NCI-H2227 (cell line): ENCODE data around the gene IGLL5.
"Not testable (repeated sequence)": the region's sequence is repeated elsewhere in the genome, so short reads cannot be mapped to it uniquely, and the experiment has no call there.

Source experiments
- DNase-seq: peaks from one replicate; lab custom pipeline; 2025; ENCODE audit not compliant: unreplicated experiment; lab: John Stamatoyannopoulos, UW

Gene IGLL5

DNA sequence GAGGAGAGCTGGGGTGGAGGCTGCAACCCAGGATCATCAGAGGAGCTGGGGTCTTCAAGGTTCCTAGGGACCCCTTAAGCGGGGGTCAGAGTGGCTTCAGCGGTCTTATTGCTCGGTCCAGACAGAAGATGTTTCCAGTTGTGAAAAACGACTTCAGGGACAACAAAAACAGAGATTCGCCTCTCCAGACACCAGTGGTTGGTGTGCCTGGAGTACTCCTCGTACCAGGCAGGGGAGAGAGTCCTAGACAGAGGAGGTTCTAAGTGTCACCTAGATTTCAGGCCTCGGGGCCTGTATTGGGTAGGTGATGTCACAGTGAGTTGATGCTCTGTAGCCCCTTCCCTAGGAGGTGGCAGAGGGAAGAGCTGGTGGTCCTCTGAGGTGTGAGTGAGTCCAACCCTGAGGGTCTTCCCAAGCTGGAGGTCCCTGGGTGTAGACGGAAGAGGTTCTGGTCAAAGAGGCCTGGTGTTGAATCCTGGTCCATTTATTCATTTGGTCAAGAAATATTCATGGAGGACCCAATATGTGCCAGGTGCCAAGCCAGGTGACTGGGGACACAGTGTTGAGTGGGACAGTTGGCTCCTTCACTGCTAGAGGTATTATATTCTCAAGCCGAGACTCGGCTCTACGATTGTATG, 4.4 kb upstream of the IGLL5 start:
- DNase-seq: no peak

DNA sequence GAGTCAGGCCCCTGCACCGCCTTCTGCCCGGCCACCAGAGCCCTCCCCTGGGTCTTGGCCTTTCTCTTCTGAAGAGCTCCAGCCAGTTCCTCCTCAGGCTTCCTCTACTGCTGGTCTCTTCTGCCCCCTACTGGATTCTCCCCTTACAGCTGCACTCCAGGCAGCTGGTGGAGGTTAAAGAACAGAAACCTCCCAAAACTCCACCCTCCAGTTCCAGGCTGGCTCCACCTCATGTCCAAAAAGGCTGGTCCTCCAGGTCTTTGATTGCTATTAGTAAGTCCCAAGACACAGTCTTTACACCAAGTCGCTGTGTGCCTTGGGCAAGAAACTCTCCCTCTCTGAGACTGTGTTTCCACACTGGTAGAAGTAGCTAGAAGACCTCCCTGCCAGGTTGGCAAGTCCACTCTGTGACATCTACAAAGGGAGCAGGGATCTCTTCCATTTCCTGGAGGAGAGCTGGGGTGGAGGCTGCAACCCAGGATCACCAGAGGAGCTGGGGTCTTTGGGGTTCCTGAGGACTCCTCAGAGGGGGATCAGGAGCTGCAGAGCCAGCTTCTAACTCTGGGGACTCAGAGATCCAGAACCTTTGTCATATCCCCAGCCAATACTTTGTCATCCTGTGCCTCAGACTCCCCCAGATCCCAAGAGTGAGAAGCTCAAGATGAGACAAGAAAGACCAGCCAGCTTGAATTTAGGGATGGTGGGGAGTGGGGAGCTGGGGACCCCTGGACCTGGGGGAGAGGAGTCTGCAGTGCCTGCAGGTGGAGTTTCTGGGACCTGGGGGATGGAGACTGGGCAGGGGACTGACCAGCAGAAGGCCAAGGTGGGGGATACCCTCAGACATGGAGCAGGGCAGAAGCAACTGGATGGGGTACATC, 3.4 kb upstream of the IGLL5 start:
- DNase-seq: peak; percentile 44

DNA sequence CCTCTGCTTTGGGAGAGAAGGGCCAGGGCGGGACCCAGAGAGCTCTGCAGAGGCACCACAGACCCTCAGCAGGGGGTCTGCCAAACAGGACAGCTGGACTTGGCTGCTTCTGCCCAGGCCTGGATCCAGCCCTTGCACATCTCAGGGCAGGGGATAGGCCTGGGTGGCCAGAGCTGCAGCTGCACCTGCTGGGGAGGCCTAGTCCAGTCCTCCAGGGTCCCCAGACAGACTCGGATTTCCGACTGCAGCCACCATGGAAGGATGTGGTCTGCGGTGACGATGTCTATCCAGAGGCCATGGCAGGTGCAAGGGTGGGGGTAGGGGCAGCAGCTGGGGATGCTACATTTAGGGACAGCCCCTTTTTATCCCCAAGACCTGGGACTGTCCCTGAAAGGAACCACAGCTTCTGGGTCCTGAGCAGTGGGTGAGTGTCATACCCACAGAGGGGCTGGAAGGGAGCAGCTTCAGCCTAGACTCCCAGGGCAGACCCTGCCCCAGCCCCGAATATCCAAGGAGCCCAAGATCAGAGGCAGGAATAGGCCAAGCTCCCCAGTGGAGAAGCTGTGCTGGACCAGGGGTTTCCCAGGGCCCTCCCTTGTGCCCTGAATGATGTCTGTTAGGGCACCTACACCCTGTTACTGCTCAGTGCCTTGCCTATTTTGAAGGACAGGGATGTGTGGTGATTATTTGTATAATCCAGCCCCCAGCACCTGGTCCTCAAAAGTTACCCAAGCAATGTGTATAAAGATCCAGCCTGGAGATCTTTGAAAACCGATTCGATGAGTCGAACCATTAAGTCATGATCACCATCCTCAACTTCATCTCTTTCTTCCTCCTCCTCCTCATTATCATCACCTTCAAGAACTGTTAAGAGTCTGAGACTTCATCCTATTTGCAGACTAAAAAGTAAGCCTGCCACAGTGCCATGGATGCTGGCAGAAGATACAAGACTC, 2.5 kb upstream of the IGLL5 start:
- no peak for DNase-seq

DNA sequence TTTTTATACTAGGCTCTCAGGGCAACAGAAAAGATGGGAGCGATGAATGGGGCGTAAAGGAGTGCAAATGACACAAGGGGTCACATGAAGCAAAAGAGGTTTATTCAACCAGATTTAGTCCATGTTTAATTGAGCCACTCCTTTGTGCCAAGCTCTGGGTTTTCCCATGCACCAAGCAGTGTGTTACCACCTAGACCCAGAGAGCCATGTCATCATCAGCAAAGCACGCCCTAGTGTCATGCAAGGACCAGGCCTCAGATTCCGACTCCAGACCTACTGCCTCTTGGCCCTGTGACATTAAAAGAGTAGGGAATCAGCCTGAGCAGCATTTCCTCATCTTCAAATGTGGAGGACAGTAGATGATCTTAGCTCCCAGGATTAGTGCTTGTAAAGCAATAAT, 1.1 kb upstream of the IGLL5 start:
- DNase-seq: no peak

DNA sequence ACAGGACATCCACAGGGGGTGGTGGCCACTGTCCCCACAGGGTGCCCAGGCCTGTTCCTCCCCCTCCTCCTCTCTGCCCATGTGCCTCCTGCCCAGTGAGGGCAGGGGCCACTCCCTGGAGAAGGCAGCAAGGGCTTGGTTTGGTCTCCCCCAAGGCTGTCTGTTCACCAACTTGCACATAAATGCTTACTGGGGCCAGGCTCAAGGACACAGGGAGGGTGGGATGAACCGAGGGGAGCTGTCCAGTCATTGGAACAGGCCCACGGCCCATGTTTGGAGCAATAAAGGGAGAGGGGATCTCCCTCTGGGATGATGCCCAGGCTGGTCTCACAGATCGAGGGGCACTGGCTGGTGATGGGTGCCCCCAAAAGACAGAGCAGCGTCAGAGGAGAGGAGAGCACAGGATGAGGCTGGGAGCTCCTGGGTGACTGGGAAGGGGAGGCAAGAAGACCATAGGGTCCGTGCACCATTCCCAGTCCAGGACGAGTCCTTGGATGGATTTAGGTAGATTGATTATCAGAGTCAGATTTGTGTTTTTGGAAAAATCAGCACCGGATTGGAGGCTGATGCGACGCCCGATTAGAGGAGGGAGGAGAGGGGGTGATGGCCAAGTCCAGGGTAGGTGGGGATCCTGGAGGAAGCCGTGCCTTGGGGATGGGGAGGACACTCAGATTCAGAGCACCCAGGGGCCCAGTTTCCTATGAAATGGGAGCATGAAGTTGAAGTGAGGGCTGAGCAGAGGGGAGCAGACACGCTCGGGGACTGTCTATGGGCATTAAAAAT, 1.1 kb downstream of the IGLL5 start:
- no peak for DNase-seq

DNA sequence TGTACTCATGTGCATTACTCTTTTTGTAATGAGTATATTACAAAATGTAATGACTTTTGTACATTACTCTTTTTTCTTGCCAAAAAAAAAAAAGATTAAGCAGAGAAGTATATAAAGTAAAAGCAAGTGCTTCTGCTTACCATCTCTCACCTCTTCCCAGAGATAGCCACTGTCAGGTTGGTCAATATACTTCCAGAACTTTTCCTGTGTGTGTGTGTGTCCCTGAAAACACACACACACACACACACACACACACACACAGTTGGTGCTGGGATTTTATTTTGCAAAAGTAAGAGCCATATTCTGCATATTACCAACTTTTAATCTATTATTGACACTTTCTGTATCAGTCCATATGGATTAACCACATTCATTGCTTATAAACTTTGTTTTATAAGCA, 2.5 kb downstream of the IGLL5 start:
- no peak for DNase-seq

DNA sequence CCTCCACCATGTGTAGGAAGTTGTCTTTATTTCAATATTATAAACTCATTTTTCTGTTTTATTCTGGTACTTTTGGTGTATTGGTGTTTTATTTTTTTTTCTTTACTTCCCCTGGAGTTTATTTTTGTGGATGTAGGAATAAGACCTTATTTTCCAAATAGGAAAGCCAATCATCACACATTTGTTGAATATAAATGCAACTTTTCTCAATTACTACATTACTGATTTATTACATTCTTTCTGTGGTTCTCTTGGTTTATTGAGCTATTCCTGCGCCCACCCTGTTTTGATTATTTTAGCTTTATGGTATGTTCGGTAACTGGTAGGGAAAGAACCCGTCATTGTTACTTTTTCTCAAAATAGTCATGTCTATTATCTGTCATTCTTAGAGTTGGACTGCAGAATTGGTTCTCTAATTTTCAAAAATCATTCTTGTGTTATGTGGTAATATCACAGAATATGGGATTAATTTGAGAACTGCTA, 3.6 kb downstream of the IGLL5 start:
- no peak for DNase-seq

DNA sequence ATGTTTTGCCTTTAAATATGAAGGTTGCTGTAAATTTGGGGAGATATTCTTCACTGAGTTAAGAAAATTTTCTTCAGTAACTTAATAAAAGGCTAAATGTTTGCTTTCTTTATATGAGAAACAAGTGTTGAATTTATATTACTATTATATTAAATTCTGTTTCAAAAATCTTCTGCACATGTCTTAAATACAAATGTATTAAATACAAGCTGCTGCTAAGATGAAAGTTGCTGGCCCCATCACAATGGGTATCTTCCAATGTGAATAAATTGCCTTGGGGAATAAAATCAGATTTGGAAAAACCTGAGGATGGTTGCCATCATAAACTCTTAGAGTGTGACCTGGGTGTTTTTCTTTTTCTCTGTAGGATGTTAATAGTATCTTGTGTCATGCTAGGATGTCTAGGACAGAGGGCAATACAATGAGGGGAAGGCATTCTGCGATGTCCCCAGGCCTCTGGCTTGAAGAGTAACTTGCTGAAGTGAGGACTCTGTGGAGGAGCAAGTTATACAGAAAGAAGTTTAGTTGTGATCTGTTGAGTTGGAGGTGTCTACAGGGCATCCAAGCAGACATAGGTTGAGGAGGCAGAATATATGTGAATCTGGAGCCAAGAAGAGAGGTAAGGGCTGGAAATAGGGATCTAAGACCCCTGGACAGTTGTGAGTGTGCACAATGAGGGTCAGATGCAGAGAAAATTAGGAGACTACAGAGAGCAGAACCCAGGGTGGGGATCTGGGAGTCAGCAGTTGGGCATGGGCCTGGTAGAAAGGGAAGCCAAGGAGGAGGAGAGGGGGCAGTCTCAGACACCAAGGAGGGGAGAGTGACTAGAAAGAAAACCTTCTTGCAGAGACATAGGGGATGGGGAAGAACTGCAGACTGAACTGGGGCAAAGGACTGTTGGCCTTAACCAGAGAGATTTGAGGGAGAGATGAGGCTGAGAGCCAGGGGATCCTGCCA, 4.8 kb downstream of the IGLL5 start:
- DNase-seq: no peak

DNA sequence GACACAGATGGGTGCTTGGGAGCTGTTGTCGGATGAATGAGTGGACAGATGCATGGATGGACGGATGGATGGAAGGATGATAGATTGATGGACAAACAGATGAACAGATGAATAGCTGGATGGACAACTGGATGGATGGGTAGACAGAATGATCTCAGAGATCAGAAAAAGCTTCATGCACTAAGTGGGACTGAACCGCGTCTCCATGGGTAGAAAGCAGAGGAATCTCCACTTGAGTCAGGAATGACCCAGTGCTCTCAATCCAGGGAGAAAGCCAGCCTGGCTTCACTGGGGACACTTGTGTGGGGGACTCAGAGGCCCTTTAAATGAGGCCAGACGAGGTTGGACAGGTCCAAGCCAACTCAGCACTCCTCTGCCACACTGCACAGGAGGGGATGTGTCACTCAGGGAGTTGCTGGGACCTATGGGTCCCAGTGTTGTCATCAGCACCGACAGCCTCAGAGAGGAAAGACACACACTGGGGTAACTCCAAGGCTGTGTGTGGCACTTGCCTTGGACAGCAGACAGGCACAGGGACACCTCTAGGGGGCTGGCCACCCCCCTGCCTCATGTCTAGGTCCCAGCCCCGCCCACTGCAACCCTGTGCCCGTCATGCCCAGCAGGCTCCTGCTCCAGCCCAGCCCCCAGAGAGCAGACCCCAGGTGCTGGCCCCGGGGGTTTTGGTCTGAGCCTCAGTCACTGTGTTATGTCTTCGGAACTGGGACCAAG, 5.6 kb downstream of the IGLL5 start:
- DNase-seq: no peak

DNA sequence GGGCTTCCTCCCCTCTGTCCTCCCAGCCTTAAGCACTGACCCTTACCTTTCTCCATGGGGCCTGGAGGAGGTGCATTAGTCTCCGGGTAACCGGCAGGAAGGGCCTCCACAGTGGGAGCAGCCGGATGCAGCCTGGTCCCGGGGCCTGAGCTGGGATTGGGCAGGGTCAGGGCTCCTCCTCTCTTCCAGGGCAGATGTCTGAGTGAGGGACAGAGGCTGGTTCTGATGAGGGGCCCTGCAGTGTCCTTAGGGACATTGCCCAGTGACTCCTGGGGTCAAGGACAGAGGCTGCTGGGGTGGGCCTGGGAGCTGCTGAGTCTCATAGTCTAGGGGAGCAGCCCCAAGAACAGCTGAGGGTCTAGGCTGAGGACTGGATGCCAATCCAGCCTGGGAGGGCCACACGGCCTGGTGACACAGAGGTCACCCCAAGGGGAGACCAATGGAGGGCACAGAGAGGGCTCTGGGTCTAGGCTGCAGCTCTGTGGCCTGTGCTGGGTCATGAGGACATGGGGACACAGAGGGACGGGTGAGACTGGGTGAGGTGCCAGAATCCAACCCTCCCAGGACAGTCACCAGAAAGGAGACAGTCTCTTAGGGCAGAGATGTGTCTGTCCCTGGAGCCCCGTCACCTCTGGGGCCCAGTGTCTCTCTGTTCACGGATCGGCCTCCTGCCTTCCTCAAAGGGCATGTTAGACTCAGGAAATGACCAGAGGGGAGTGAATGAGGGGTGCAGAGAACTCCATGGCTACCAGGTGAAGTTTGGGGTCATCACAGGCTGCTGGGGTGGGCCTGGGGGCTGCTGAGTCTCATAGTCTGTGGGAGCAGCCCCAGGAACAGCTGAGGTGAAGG, 6.5 kb downstream of the IGLL5 start:
- DNase-seq: no peak

DNA sequence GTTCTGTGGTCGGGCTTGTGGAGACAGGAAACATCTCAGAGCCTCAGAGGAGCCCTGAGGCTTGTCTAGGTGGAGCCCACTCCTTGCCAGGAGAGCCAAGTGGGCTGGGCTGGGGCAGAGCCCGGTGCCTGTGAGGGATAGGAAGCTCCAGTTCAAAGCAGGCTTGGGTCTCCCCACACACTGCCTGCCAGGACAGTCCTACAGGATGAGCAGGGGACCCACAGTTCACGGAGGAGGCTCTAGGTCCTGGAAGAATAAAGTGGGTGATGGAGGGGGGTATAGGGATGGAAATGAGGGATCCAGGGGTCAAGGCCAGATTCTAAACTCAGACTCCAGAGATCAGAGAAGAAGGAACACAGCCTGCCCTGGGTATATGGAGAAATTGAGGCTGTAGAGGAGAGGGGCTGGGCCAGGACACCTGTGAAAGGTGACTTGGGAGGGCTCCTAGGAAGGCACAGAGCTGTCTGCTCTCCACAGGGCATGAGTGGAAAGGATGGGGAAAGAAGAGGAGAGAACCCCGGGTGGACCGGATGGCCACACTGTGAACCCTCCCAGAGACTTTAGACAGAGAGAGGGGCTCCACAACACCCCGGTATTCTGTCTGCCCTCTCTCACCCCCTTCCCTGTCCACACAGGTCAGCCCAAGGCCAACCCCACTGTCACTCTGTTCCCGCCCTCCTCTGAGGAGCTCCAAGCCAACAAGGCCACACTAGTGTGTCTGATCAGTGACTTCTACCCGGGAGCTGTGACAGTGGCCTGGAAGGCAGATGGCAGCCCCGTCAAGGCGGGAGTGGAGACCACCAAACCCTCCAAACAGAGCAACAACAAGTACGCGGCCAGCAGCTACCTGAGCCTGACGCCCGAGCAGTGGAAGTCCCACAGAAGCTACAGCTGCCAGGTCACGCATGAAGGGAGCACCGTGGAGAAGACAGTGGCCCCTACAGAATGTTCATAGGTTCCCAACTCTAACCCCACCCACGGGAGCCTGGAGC, 7.4 kb downstream of the IGLL5 start:
- no peak for DNase-seq

DNA sequence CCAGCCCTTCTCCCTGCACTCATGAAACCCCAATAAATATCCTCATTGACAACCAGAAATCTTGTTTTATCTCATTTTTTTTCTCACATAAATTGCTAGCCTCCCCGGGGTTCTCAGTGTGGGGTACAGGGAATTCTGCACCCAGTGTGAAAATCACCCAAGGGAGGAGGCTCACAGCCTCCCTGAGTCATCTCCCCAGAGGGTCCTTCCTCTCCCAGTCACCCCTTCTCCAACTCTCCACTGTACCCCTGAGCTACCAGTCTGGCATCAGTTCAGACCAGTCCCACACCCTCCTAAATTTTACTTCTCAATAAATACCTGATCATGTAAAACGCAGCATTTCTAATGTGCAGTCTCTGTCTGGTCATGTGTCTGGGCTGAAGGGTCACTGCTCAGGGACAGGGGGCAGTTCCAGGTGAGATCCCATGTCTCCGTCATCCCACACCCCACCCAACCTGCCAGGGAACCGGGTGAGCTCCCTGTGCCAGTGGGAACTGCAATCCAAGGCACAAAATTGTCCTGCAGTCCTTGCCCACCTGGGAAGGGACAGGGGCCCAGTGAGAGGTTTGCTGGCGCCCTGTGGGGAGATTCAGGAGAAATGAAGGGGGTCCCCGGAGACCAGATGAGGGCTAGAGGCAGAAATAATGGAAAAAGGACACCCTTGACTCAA, 8.3 kb downstream of the IGLL5 start:
- no peak for DNase-seq

DNA sequence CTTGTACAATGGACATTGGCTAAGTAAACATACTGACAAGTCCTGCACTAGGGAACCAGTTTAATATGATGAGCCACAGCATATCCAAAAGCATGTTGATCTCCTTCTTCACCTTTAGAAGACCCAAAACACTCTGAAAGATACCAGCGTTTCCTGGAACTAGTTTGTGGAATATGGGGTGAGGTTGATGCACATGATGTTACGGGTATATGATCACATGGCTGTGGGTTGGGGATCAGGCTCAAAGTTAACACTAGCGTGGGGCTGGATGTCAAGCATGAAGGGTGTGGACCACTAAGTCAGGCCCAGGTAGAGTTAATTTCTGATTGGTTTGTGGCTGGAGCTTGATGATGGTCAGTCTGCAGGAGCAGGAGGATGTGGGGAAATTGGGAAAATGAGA, 9.0 kb downstream of the IGLL5 start:
- no peak for DNase-seq

DNA sequence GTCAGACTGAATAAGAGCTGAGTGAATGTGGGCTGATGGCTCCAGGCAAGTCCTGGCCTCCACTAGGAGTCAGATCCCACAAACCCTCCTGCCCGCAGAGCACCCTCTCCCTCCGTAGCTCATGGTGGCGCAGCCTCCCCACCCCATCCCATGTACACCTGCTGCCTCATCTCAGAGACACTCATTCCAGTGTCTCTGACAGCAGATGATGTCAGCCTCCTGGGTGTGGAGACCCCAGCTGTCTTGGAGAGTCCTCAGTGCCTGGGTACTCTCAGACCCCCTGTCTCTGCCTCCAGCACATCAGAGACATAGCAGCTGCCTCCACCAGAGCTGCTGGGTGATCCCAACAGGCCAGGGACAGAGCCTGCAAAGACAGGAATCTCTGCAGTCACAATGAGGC, 9.5 kb downstream of the IGLL5 start:
- DNase-seq: no peak

DNA sequence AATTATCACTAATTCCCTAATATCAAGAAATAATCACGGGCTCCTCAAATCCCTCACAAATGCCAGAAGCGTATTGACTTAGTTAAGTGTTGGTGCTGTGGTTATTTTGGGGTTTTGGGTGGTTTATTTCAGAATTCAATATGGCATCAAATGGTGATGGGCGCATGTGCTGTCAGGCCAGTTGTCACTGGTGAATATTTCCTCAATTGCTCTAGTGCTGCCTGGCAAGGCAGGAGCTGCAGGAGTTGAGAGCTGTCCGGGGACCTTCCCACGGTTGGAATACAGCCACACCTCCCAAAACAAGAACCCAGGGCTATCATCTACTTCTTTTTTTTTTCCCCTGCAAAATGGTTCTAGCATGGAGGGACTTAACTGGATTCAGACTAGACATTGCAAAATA, 10.3 kb downstream of the IGLL5 start:
- DNase-seq: no peak

DNA sequence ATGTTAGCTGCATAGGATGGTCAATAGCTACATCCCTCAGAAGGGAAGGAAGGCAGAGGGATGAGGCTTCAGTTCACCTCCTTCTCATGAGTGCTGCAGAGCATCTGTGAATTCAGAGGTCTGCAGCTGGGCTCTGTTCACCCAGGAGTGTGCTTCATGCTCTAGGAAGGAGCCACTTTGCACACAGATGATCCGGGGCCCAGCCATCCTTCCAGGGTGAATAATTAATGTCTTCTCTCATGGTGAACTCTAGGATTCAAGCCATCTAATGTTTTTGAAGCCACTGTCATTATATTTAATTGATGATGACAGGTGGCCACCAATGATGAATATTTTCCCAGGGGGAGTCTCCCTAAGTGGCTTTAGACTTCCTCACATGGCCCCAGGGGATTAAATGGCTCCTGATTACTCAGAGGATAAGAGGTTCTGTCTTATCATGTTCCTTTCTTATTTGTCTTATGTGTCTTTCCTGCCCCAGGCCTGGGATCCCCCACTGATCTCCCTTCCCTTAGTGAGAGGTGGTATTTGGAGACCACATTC, 10.9 kb downstream of the IGLL5 start:
- DNase-seq: not testable (repeated sequence)
